ENCODE measurements around the gene KIDINS220. TPM values are rescaled to one million over a fixed set of nuclear protein-coding genes. Genes with fewer than 3 reads are reported as not detected.

KIDINS220 gene
- total and polyA plus RNA-seq, 2 donors (not counting 1 experiment from before 2014, with no cell fraction given): 58.0 to 110 TPM

DNA sequence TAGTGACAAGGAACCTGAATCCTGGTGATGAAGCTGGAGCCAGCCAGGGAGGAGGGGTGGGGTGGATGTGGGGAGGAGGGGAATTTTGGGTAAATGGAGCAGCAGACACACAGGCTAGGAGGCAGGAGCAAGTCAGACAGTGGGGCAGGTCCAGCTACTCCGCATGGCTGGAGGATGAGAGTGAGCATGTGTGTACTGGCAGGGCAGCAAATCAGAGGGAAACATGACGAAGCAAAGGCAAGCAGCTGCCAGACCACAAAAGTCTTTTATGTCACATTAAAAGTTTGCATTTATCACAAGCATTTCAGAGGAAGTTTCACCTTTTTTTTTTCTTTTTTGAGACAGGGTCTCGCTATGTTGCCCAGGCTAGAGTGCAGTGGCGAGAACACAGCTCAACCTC, 11.9 kb upstream of the KIDINS220 start:
- Histone ChIP-seq H3K9ac (ENCODE audit: insufficient read depth, low read length) (no peak overlapping the region), H3K27ac (ENCODE audit: insufficient read depth, low read length) (peak overlapping the region; percentile 24), H4K20me1 (ENCODE audit: control insufficient read depth, extremely low read depth, insufficient read depth, low read length) (no peaks in the 10 kb centered on the region)

DNA sequence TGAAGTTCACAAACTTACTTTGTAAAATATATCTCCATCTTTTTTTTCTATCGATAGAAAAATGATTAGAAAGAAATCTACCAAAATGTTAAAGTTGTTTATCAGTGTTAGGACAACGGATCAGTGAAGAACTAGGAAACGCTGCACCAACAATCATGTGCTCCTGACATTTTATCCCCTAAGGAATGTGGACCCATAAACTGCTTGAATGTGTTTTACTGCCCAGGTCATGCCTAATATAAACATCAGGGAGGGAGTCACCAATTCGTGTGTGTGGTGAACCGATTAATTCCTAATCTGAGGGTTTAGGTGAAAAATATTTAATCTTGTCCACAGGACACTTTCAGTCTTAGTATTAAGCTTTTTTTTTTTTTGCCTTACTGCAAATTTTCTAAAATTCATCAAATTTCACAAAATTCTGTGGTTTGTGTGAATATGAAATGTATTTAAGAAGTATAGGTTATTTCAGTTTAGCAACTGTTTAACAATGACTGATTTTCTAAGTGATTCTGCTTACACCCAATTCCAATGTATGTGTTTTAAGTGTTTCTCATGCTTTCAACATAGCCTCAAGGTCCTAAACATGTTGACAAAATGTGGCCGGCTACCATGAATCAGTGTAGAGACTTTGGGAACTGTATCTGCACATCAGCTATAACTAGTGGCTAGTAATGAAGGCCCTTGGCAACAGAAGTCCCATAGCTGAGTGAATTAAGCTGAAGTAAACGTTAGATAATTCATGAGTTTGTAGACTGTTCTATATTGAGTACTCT, 11.1 kb upstream of the KIDINS220 start:
- Histone ChIP-seq H3K79me2 (ENCODE audit: control insufficient read depth, insufficient read depth, low read length) (no peaks in the 10 kb centered on the region), H3K27me3 (ENCODE audit: control insufficient read depth, insufficient read depth, low read length) (no peaks in the 10 kb centered on the region), H3K36me3 (ENCODE audit: control insufficient read depth, insufficient read depth, low read length) (no peaks in the 10 kb centered on the region), H3K4me3 (replicated peaks in 1 of 4; ENCODE audit: control extremely low read depth in 1 of 4, insufficient read depth in 1 of 4, low read depth in 3 of 4, low read length in 4 of 4) (no peak overlapping the region), H3K9ac (ENCODE audit: insufficient read depth, low read length) (no peak overlapping the region), H3K4me1 (ENCODE audit: control insufficient read depth, extremely low read depth, insufficient read depth, low read length) (peaks cover 5% of the 10 kb centered on the region), H2AFZ (ENCODE audit: low read length) (no peak overlapping the region), H3K9me3 (ENCODE audit: control insufficient read depth, insufficient read depth, low read depth, low read length) (no peaks in the 10 kb centered on the region), H3K4me2 (ENCODE audit: extremely low read depth, insufficient read depth, low read length) (no peak overlapping the region), H4K20me1 (ENCODE audit: control insufficient read depth, extremely low read depth, insufficient read depth, low read length) (no peaks in the 10 kb centered on the region), H3K27ac (ENCODE audit: insufficient read depth, low read length) (no peak overlapping the region)
- TF ChIP-seq, protein P1, sequence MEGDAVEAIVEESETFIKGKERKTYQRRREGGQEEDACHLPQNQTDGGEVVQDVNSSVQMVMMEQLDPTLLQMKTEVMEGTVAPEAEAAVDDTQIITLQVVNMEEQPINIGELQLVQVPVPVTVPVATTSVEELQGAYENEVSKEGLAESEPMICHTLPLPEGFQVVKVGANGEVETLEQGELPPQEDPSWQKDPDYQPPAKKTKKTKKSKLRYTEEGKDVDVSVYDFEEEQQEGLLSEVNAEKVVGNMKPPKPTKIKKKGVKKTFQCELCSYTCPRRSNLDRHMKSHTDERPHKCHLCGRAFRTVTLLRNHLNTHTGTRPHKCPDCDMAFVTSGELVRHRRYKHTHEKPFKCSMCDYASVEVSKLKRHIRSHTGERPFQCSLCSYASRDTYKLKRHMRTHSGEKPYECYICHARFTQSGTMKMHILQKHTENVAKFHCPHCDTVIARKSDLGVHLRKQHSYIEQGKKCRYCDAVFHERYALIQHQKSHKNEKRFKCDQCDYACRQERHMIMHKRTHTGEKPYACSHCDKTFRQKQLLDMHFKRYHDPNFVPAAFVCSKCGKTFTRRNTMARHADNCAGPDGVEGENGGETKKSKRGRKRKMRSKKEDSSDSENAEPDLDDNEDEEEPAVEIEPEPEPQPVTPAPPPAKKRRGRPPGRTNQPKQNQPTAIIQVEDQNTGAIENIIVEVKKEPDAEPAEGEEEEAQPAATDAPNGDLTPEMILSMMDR (conservative IDR thresholded peaks at IDR 0.05 in 1 of 2, IDR thresholded peaks at IDR 0.05 in 1 of 2; ENCODE audit: low read depth in 1 of 2, low read length in 2 of 2): no peak
- no peak for TF ChIP-seq EZH2 (IDR thresholded peaks at IDR 0.05; ENCODE audit: low read length, missing control alignments)
- peak in 1 of 2 donors; percentile 6 for DNase-seq (ENCODE audit: low read depth in 2 of 2)

More for the DNA sequence above, 11.9 kb upstream of the KIDINS220 start:
- Histone ChIP-seq H2AFZ (ENCODE audit: low read length) (no peak overlapping the region), H3K4me2 (ENCODE audit: extremely low read depth, insufficient read depth, low read length) (peak overlapping the region; percentile 8), H3K27me3 (ENCODE audit: control insufficient read depth, insufficient read depth, low read length) (no peaks in the 10 kb centered on the region), H3K4me3 (replicated peaks in 1 of 4; ENCODE audit: control extremely low read depth in 1 of 4, insufficient read depth in 1 of 4, low read depth in 3 of 4, low read length in 4 of 4) (no peak overlapping the region), H3K79me2 (ENCODE audit: control insufficient read depth, insufficient read depth, low read length) (no peaks in the 10 kb centered on the region), H3K9me3 (ENCODE audit: control insufficient read depth, insufficient read depth, low read depth, low read length) (no peaks in the 10 kb centered on the region), H3K36me3 (ENCODE audit: control insufficient read depth, insufficient read depth, low read length) (no peaks in the 10 kb centered on the region), H3K4me1 (ENCODE audit: control insufficient read depth, extremely low read depth, insufficient read depth, low read length) (peaks cover 5% of the 10 kb centered on the region)
- no peak for TF ChIP-seq EZH2 (IDR thresholded peaks at IDR 0.05; ENCODE audit: low read length, missing control alignments)
- TF ChIP-seq, protein P1 (conservative IDR thresholded peaks at IDR 0.05 in 1 of 2, IDR thresholded peaks at IDR 0.05 in 1 of 2; ENCODE audit: low read depth in 1 of 2, low read length in 2 of 2): no peak
- DNase-seq (ENCODE audit: low read depth in 2 of 2): peak; percentile 55 to 85

DNA sequence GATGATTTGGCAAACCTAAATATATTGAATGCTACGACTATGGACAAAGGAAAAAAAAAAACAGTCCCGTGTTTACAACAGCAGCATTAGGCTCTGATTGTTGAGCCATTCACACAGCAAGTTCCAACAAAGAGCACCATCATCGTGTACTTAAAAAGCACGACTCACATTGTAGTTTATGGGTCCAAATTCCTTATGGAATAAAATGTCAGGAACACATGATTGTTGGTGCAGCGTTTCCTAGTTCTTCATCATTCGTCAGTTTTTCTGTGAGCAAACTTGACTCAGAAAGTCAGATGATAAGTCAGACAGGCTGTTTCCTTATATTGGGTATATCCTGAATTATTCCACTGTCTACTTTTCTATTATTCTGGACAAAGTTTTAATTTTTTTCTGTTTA, 10.0 kb upstream of the KIDINS220 start:
- no peak overlapping the region for H3K27ac ChIP-seq (ENCODE audit: insufficient read depth, low read length)

More for the DNA sequence above, 10.0 kb upstream of the KIDINS220 start:
- H3K4me2 ChIP-seq (ENCODE audit: extremely low read depth, insufficient read depth, low read length): no peak overlapping the region
- H3K36me3 ChIP-seq (ENCODE audit: control insufficient read depth, insufficient read depth, low read length): no peaks in the 10 kb centered on the region
- peak; percentile 16 to 34 for DNase-seq (ENCODE audit: low read depth in 2 of 2)
- no peak for TF ChIP-seq EZH2 (IDR thresholded peaks at IDR 0.05; ENCODE audit: low read length, missing control alignments)
- TF ChIP-seq, protein P1 (conservative IDR thresholded peaks at IDR 0.05 in 1 of 2, IDR thresholded peaks at IDR 0.05 in 1 of 2; ENCODE audit: low read depth in 1 of 2, low read length in 2 of 2): no peak
- no peak overlapping the region for H3K4me3 ChIP-seq (replicated peaks in 1 of 4; ENCODE audit: control extremely low read depth in 1 of 4, insufficient read depth in 1 of 4, low read depth in 3 of 4, low read length in 4 of 4)
- no peak overlapping the region for H2AFZ ChIP-seq (ENCODE audit: low read length)
- no peak overlapping the region for H3K9ac ChIP-seq (ENCODE audit: insufficient read depth, low read length)
- H3K9me3 ChIP-seq (ENCODE audit: control insufficient read depth, insufficient read depth, low read depth, low read length): no peaks in the 10 kb centered on the region
- H3K79me2 ChIP-seq (ENCODE audit: control insufficient read depth, insufficient read depth, low read length): no peaks in the 10 kb centered on the region
- no peaks in the 10 kb centered on the region for H4K20me1 ChIP-seq (ENCODE audit: control insufficient read depth, extremely low read depth, insufficient read depth, low read length)
- H3K4me1 ChIP-seq (ENCODE audit: control insufficient read depth, extremely low read depth, insufficient read depth, low read length): peaks cover 5% of the 10 kb centered on the region
- no peaks in the 10 kb centered on the region for H3K27me3 ChIP-seq (ENCODE audit: control insufficient read depth, insufficient read depth, low read length)
